NCI-H345 (cell line): Measurements from ENCODE around the gene SELE.
"Not testable (repeated sequence)": the region's sequence is repeated elsewhere in the genome, so short reads cannot be mapped to it uniquely, and the experiment has no call there.

Experiments used
- DNase-seq: peaks from one replicate; lab custom pipeline; 2025; lab: John Stamatoyannopoulos, UW

Gene SELE

GRCh38 chr1:169722779-169723178 lies 11.1 kb downstream of the SELE start:
- DNase-seq = no peak

GRCh38 chr1:169715100-169715499 lies 18.8 kb downstream of the SELE start:
- DNase-seq = not testable (repeated sequence)

GRCh38 chr1:169713090-169713489 lies 20.8 kb downstream of the SELE start:
- DNase-seq = not testable (repeated sequence)

- no peak for DNase-seq
These were observed 21.6 kb downstream of the SELE start for GRCh38 chr1:169712309-169712631.

GRCh38 chr1:169711469-169712308 lies 22.2 kb downstream of the SELE start, which contains the start of gene SELL:
Gene SELL (minus strand): TSS chr1:169711620. CDS start chr1:169711498, 122 bp downstream.
- DNase-seq = peak; percentile 34

- DNase-seq = no peak
These were observed 25.2 kb downstream of the SELE start for GRCh38 chr1:169708647-169709046.

GRCh38 chr1:169707912-169708604 lies 25.8 kb downstream of the SELE start:
- no peak for DNase-seq

- DNase-seq = no peak
These were observed 29.1 kb downstream of the SELE start for GRCh38 chr1:169704797-169705196.

GRCh38 chr1:169701261-169702005 lies 32.4 kb downstream of the SELE start:
- DNase-seq = no peak

GRCh38 chr1:169699707-169700106 lies 34.2 kb downstream of the SELE start:
- DNase-seq = no peak

GRCh38 chr1:169698976-169699375 lies 34.9 kb downstream of the SELE start:
- no peak for DNase-seq

- DNase-seq = no peak
These were observed 36.1 kb downstream of the SELE start for GRCh38 chr1:169697755-169698154.

- no peak for DNase-seq
These were observed 37.4 kb downstream of the SELE start for GRCh38 chr1:169696273-169697100.

GRCh38 chr1:169694304-169695075 lies 39.4 kb downstream of the SELE start:
- no peak for DNase-seq

GRCh38 chr1:169692756-169693460 lies 41.0 kb downstream of the SELE start:
- no peak for DNase-seq

- DNase-seq = no peak
These were observed 43.4 kb downstream of the SELE start for GRCh38 chr1:169690489-169690888.

GRCh38 chr1:169689395-169689794 lies 44.5 kb downstream of the SELE start:
- DNase-seq = no peak

GRCh38 chr1:169688377-169688776 lies 45.5 kb downstream of the SELE start:
- DNase-seq = not testable (repeated sequence)

GRCh38 chr1:169683661-169684060 lies 50.2 kb downstream of the SELE start:
- no peak for DNase-seq

GRCh38 chr1:169683168-169683567 lies 50.7 kb downstream of the SELE start:
- not testable (repeated sequence) for DNase-seq
